AG10803 (cell line): ENCODE data around the gene MSMP.

Source experiments
- DNase-seq: peaks from one replicate; pipeline ENCODE4 v3.0.0; 2010; ENCODE audit warnings: low read depth
- H3K4me3 ChIP-seq: 2 replicates; pipeline ENCODE4 v1.5.1; 2011; ENCODE audit warnings: mild to moderate bottlenecking, low read length, control low read depth
- CTCF ChIP-seq: conservative IDR thresholded peaks from 2 replicates; pipeline ENCODE4 v1.5.1; 2011; ENCODE audit warnings: mild to moderate bottlenecking, low read length, control low read depth, inconsistent platforms

Gene MSMP

DNA sequence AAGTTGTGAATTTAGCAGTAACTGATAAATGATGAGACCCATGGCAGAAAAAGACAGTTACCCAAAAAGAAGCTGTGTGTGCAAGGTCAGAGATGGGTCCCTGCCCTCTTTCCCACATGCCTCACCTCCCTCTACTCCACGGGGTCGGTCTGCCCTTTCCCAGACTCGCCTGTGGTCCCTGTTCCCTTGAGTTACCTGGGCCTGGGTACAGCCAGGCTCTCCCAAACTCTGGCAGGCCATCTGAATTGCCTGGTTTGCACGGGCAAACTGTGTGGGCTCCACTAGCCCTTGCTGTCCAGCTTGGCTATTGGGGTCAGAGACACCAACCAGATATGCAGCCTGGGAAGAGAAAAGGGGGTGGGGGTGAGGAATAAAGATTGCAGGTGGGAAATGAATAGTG, 45.9 kb downstream of the MSMP start:
- no peak for DNase-seq
- no peak for TF ChIP-seq CTCF
- no peak overlapping the region for H3K4me3 ChIP-seq

DNA sequence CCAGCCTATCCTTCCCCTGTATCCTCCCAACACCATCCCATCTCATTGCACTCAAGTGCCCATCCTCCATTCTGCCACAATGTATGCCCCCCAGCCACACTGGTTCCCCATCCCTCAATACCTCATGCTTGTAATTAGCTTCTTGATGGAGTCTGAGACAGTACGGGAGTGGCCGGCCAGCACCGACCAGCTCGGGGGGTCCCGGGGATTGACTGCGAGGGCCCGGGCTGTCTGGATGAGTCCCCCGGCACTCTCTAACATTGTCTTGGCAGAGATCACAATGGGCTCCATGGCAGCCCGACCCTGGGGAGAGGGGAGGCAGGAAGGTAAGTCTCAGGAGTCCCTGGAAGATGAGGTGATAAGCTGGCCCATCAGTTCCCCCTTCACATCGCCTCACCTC, 47.1 kb downstream of the MSMP start:
- H3K4me3 ChIP-seq, result no peak overlapping the region
- no peak for TF ChIP-seq CTCF
- no peak for DNase-seq

- DNase-seq, result no peak
Observed at GRCh38 chr9:35705836-35706430, 48.1 kb downstream of the MSMP start.

GRCh38 chr9:35705372-35705771, 48.7 kb downstream of the MSMP start:
- TF ChIP-seq CTCF, result no peak
- no peak for DNase-seq
- H3K4me3 ChIP-seq, result no peak overlapping the region

More at GRCh38 chr9:35705836-35706430, 48.1 kb downstream of the MSMP start:
- no peak for TF ChIP-seq CTCF
- H3K4me3 ChIP-seq, result no peak overlapping the region

- H3K4me3 ChIP-seq, result no peak overlapping the region
- TF ChIP-seq CTCF, result no peak
- no peak for DNase-seq
Observed at GRCh38 chr9:35703906-35704672, 50.0 kb downstream of the MSMP start.
